Upper lobe of left lung (tissue), 4 donors: ENCODE results near the gene FAM83F.

ENCODE experiments used
- CTCF ChIP-seq, 6 experiments: fragments of 450-650 bp in 4 of 6; fragments of 200-600 bp in 2 of 6; sonication (generic) in 2 of 6; IDR thresholded peaks; one replicate each; pipeline ENCODE4 v1.5.1; 2016 to 2019; ENCODE audit warnings: antibody characterized with exemption in 6 of 6
- POLR2A ChIP-seq, 4 donors: fragments of 450-650 bp; IDR thresholded peaks; one replicate each; pipeline ENCODE4 v1.5.1; 2016 to 2017; ENCODE audit warnings: antibody characterized with exemption in 4 of 4, mild to moderate bottlenecking in 2 of 4

- no peak for TF ChIP-seq CTCF (IDR thresholded peaks at IDR 0.05)
- no peak for TF ChIP-seq POLR2A (IDR thresholded peaks at IDR 0.05)
These were observed 3.4 kb upstream of the FAM83F start for GRCh38 chr22:39991159-39991860.
